CD8-positive, alpha-beta memory T cell (primary cell): Measurements from ENCODE around the gene FADS2. TPM values are rescaled to one million over a fixed set of nuclear protein-coding genes. Genes with fewer than 3 reads are reported as not detected.

Source experiments
- CTCF ChIA-PET: fragments of 350-600 bp; sonication (Branson Sonifier 250); formaldehyde crosslinking; loops from one replicate; lab custom pipeline; 2021; ENCODE audit warnings: antibody characterized with exemption; lab: Charles Lee
- POLR2A ChIA-PET: fragments of 350-600 bp; sonication (Branson Sonifier 250); formaldehyde crosslinking; loops from one replicate; lab custom pipeline; 2021; ENCODE audit warnings: antibody characterized with exemption; lab: Charles Lee
- DNase-seq, 5 donors: peaks; one replicate each; pipeline versions ENCODE4 v3.0.0 to v3.0.0-alpha.2; 2020 to 2022; ENCODE audit warnings: mixed read lengths in 1 of 5
- H3K27ac ChIP-seq: one replicate; pipeline ENCODE4 v1.7.0; 2013; ENCODE audit warnings: low read depth, mild to moderate bottlenecking, low read length, moderate library complexity
- H3K27me3 ChIP-seq: 2 replicates; pipeline ENCODE4 v1.7.0; 2013; ENCODE audit warnings: low read length, mild to moderate bottlenecking; ENCODE audit not compliant: insufficient read depth, poor library complexity, severe bottlenecking
- H3K36me3 ChIP-seq: 2 replicates; pipeline ENCODE4 v1.7.0; 2013; ENCODE audit warnings: mild to moderate bottlenecking, low read length, moderate library complexity; ENCODE audit not compliant: insufficient read depth
- H3K4me1 ChIP-seq: 2 replicates; pipeline ENCODE4 v1.7.0; 2013; ENCODE audit warnings: mild to moderate bottlenecking, low read length, moderate library complexity; ENCODE audit not compliant: insufficient read depth
- H3K4me3 ChIP-seq: 2 replicates; pipeline ENCODE4 v1.7.0; 2013; ENCODE audit warnings: mild to moderate bottlenecking, low read length
- H3K9me3 ChIP-seq: 2 replicates; pipeline ENCODE4 v1.7.0; 2013; ENCODE audit warnings: mild to moderate bottlenecking, low read length
- H3K27ac Mint-ChIP-seq, 8 donors: one replicate each; pipeline ENCODE4 v1.8.0; 2020 to 2021; ENCODE audit warnings: mixed read lengths in 8 of 8, mild to moderate bottlenecking in 6 of 8, inconsistent platforms in 3 of 8, moderate library complexity in 3 of 8
- H3K27me3 Mint-ChIP-seq, 2 donors: one replicate each; pipeline ENCODE4 v1.8.0; 2020 to 2021; ENCODE audit warnings: mixed read lengths in 2 of 2, mild to moderate bottlenecking in 1 of 2, moderate library complexity in 1 of 2
- H3K36me3 Mint-ChIP-seq, 3 donors: one replicate each; pipeline ENCODE4 v1.8.0; 2020 to 2021; ENCODE audit warnings: mixed read lengths in 3 of 3, inconsistent platforms in 1 of 3, mild to moderate bottlenecking in 1 of 3
- H3K4me1 Mint-ChIP-seq, 3 donors: one replicate each; pipeline ENCODE4 v1.8.0; 2020 to 2021; ENCODE audit warnings: mixed read lengths in 3 of 3, inconsistent platforms in 1 of 3, mild to moderate bottlenecking in 1 of 3
- H3K4me3 Mint-ChIP-seq, 7 donors: one replicate each; pipeline ENCODE4 v1.8.0; 2020 to 2021; ENCODE audit warnings: mixed read lengths in 7 of 7, mild to moderate bottlenecking in 6 of 7, moderate library complexity in 4 of 7, inconsistent platforms in 2 of 7
- H3K9me3 Mint-ChIP-seq, 5 donors: one replicate each; pipeline ENCODE4 v1.8.0; 2020 to 2022; ENCODE audit warnings: mixed read lengths in 5 of 5, mild to moderate bottlenecking in 3 of 5, moderate library complexity in 2 of 5, inconsistent platforms in 1 of 5
- polyA plus RNA-seq: library from polyadenylated mRNA; unstranded; fragments of 300-500 nt; fragmentation: Illumina TruSeq; gene quantifications from one replicate; pipeline ENCODE4 v1.2.3, GENCODE V29; 2021
- total RNA-seq, 2 experiments: library from RNA; stranded (reverse); gene quantifications; one replicate each; pipeline ENCODE4 v1.2.3, GENCODE V29; 2021

FADS2 gene
- total and polyA plus RNA-seq, 3 experiments from 2014 or later: 0.98 to 10.0 (median 7.2) TPM

- ChIA-PET POLR2A (interaction anchor here (0.6 to 2.9 kb wide), 3 partner anchors 175 to 879 kb away, joined by 3 to 8 read pairs (median 4); partner anchors contain the start of gene FTH1), CTCF (interaction anchor here (1.1 to 2.2 kb wide), 6 partner anchors 22 to 519 kb away, joined by 3 to 12 read pairs (median 5); partner anchors contain the start of gene FADS1)
- H3K4me3 ChIP-seq: peak within 1 kb of the TSS; percentile 92
- Mint-ChIP-seq H3K9me3 (no peaks in the 10 kb centered on the region), H3K27ac (peak within 1 kb of the TSS; percentile 96 to 100 (median 99)), H3K36me3 (peaks cover 0 to 58% (median 2%) of the 10 kb centered on the region in 3 donors), H3K4me3 (peak within 1 kb of the TSS; percentile 91 to 100 (median 92)), H3K4me1 (peaks cover 24 to 49% (median 36%) of the 10 kb centered on the region in 3 donors), H3K27me3 (no peaks in the 10 kb centered on the region)
- DNase-seq: peak; percentile 80 to 91 (median 85)
- no peaks in the 10 kb centered on the region for H3K27me3 ChIP-seq
- no peaks in the 10 kb centered on the region for H3K9me3 ChIP-seq
- H3K4me1 ChIP-seq: peaks cover 17% of the 10 kb centered on the region
- peak within 1 kb of the TSS; percentile 94 for H3K27ac ChIP-seq
- peaks cover 33% of the 10 kb centered on the region for H3K36me3 ChIP-seq
These were observed 35.6 kb upstream of the FADS2 start, which contains the start of the genes FEN1 and TMEM258 for GRCh38 chr11:61792310-61793082. TSS of gene FEN1 (plus strand) at chr11:61792911. CDS start at chr11:61795362, 2,451 bp downstream. TSS of gene TMEM258 (minus strand) at chr11:61792599. CDS start at chr11:61792558, 41 bp downstream.

DNA sequence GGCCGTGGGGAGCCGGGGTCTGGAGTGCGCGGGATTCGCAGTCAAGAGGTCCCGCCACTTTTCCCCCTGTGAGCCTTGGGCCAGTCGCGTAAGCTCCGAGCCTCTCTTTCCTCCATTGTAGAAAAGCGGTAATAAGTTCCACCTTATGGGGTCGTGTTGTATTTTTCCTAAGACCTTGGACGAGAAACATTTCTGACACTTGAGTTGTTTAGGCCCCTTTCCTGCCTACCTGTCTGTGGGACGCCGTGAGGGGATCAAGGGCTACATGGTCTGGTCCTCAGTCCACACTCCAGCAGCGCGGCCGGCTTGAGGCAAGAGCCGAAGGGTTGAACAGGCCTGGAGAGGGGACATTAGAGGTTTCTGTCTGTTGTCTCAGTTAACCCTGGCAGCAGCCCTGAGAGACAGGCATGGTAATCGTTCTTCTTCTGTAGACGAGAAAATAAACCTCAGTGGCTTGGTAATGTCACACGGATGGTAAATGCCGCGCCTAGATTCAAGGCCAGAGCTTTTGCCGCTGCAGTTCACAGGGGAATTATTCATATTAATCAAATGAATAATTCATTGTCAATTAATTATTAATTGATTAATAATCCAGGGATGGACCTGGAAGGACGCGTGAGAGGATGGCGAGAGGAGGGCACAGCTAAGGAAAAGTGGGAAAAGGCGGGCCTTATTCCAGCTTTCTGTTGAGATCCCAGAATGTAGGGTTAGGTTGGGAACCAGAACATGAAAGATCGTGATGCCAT, 34.8 kb upstream of the FADS2 start:
- Mint-ChIP-seq H3K9me3 (no peaks in the 10 kb centered on the region), H3K27ac (peak overlapping the region; percentile 96 to 100 (median 99)), H3K4me1 (peaks cover 23 to 49% (median 41%) of the 10 kb centered on the region in 3 donors), H3K4me3 (peak overlapping the region; percentile 91 to 100 (median 92)), H3K36me3 (peaks cover 0 to 53% (median 2%) of the 10 kb centered on the region in 3 donors), H3K27me3 (no peaks in the 10 kb centered on the region)
- peaks cover 28% of the 10 kb centered on the region for H3K36me3 ChIP-seq
- ChIA-PET POLR2A (interaction anchor here (0.6 to 2.9 kb wide), 2 partner anchors 175 to 880 kb away, joined by 4 to 8 read pairs; partner anchors contain the start of gene FTH1), CTCF (interaction anchor here (1.3 to 2.2 kb wide), 5 partner anchors 21 to 518 kb away, joined by 3 to 12 read pairs (median 6); partner anchors contain the start of gene FADS1)
- no peaks in the 10 kb centered on the region for H3K9me3 ChIP-seq
- H3K4me3 ChIP-seq: peak overlapping the region; percentile 92
- H3K4me1 ChIP-seq: peaks cover 17% of the 10 kb centered on the region
- peak overlapping the region; percentile 94 for H3K27ac ChIP-seq
- no peaks in the 10 kb centered on the region for H3K27me3 ChIP-seq
- no peak for DNase-seq

DNA sequence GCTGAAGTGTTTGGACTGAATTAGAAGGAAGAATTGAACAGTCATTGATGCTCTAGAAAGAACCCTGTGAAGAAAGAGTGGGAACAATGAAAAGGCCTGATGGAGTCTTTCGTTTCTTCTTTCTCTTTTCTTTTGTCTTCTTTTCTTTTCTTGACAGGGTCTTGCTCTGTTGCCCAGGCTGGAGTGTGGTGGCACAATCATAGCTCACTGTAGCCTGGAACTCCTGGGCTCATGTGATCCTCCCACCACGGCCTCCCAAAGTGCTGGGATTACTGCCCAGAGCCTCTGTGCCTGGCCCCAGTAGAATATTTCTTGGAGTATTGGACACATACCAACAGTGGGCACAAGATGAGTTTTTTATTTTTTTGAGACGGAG, 34.3 kb upstream of the FADS2 start:
- Mint-ChIP-seq H3K4me1 (peaks cover 23 to 49% (median 41%) of the 10 kb centered on the region in 3 donors), H3K9me3 (no peaks in the 10 kb centered on the region), H3K27ac (peak overlapping the region in 6 of 8 donors; percentile 36 to 100 (median 98)), H3K4me3 (peak overlapping the region; percentile 39 to 100 (median 92)), H3K27me3 (no peaks in the 10 kb centered on the region), H3K36me3 (peaks cover 0 to 47% (median 2%) of the 10 kb centered on the region in 3 donors)
- CTCF ChIA-PET: interaction anchor here (1.3 to 2.2 kb wide), 5 partner anchors 21 to 517 kb away, joined by 3 to 12 read pairs (median 6); partner anchors contain the start of gene FADS1
- Histone ChIP-seq H3K4me1 (peaks cover 17% of the 10 kb centered on the region), H3K9me3 (no peaks in the 10 kb centered on the region), H3K27me3 (no peaks in the 10 kb centered on the region), H3K27ac (peak overlapping the region; percentile 94), H3K36me3 (peaks cover 23% of the 10 kb centered on the region), H3K4me3 (no peak overlapping the region)
- DNase-seq: no peak
- POLR2A ChIA-PET: interaction anchor here (2.9 kb wide), 1 partner anchor 174 kb away, joined by 8 read pairs; the partner anchor contains the start of gene FTH1

DNA sequence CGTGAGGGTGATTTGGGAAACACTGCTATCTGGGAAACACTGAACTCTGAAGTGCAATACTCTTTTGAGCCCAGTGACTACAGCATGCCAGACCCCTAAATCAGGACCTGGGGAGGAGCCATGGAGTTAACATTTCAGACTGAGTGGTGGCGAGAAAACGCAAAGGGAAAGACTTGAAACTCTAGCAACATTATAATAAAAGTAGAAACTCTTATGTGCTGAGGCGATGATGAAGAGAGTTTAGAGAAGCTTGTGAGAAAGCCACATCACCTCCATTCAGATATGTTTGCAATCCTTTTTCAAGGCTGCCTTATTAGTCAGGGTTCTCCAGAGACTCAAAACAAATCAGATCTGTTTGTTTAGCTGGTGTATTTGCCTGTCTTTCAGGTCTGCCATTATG, 33.5 kb upstream of the FADS2 start:
- peaks cover 16% of the 10 kb centered on the region for H3K36me3 ChIP-seq
- H3K27ac Mint-ChIP-seq: no peak overlapping the region
- peaks cover 17% of the 10 kb centered on the region for H3K4me1 ChIP-seq
- no peaks in the 10 kb centered on the region for H3K27me3 Mint-ChIP-seq
- H3K4me3 Mint-ChIP-seq: peak overlapping the region in 1 of 7 donors; percentile 36
- POLR2A ChIA-PET: no interaction called here
- no peak overlapping the region for H3K27ac ChIP-seq
- no peak for DNase-seq
- no peak overlapping the region for H3K4me3 ChIP-seq
- CTCF ChIA-PET: interaction anchor here (2.1 to 5.1 kb wide), 2 partner anchors 22 to 154 kb away, joined by 6 to 42 read pairs; partner anchors contain the start of genes BEST1 and FADS1
- H3K4me1 Mint-ChIP-seq: peaks cover 23 to 44% (median 41%) of the 10 kb centered on the region in 3 donors
- peaks cover 0 to 40% (median 2%) of the 10 kb centered on the region in 3 donors for H3K36me3 Mint-ChIP-seq
- H3K9me3 Mint-ChIP-seq: no peaks in the 10 kb centered on the region
- H3K27me3 ChIP-seq: no peaks in the 10 kb centered on the region
- H3K9me3 ChIP-seq: no peaks in the 10 kb centered on the region

DNA sequence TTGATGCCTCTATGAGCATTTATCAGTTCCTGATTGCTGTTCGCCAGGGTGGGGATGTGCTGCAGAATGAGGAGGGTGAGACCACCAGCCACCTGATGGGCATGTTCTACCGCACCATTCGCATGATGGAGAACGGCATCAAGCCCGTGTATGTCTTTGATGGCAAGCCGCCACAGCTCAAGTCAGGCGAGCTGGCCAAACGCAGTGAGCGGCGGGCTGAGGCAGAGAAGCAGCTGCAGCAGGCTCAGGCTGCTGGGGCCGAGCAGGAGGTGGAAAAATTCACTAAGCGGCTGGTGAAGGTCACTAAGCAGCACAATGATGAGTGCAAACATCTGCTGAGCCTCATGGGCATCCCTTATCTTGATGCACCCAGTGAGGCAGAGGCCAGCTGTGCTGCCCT, 32.6 kb upstream of the FADS2 start:
- Histone ChIP-seq H3K9me3 (no peaks in the 10 kb centered on the region), H3K4me3 (no peak overlapping the region), H3K36me3 (peaks cover 7% of the 10 kb centered on the region), H3K4me1 (peaks cover 17% of the 10 kb centered on the region), H3K27me3 (no peaks in the 10 kb centered on the region), H3K27ac (no peak overlapping the region)
- no peak for DNase-seq
- H3K27me3 Mint-ChIP-seq: no peaks in the 10 kb centered on the region
- CTCF ChIA-PET: interaction anchor here (0.9 to 5.2 kb wide), 5 partner anchors 20 to 313 kb away, joined by 3 to 68 read pairs (median 42); partner anchors contain the start of genes BEST1 and FADS1
- H3K9me3 Mint-ChIP-seq: no peaks in the 10 kb centered on the region
- H3K4me3 Mint-ChIP-seq: peak overlapping the region in 2 of 7 donors; percentile 29 to 36
- peaks cover 19 to 35% (median 35%) of the 10 kb centered on the region in 3 donors for H3K4me1 Mint-ChIP-seq
- POLR2A ChIA-PET: no interaction called here
- H3K36me3 Mint-ChIP-seq: peaks cover 0 to 31% (median 2%) of the 10 kb centered on the region in 3 donors
- no peak overlapping the region for H3K27ac Mint-ChIP-seq

GRCh38 chr11:61795876-61796526, 32.1 kb upstream of the FADS2 start:
- no peaks in the 10 kb centered on the region for H3K9me3 Mint-ChIP-seq
- H3K4me3 Mint-ChIP-seq: no peak overlapping the region
- peaks cover 6% of the 10 kb centered on the region for H3K36me3 ChIP-seq
- no peaks in the 10 kb centered on the region for H3K9me3 ChIP-seq
- no peaks in the 10 kb centered on the region for H3K27me3 ChIP-seq
- POLR2A ChIA-PET: interaction anchor here (1.2 kb wide), 1 partner anchor 15 kb away, joined by 5 read pairs; no protein-coding TSS in a partner anchor
- no peak overlapping the region for H3K4me3 ChIP-seq
- no peaks in the 10 kb centered on the region for H3K27me3 Mint-ChIP-seq
- no peak for DNase-seq
- CTCF ChIA-PET: interaction anchor here (0.9 to 5.2 kb wide), 7 partner anchors 16 to 312 kb away, joined by 3 to 68 read pairs (median 31); partner anchors contain the start of genes BEST1 and FADS1
- H3K4me1 ChIP-seq: peaks cover 17% of the 10 kb centered on the region
- no peak overlapping the region for H3K27ac ChIP-seq
- no peak overlapping the region for H3K27ac Mint-ChIP-seq
- peaks cover 19 to 32% (median 30%) of the 10 kb centered on the region in 3 donors for H3K4me1 Mint-ChIP-seq
- peaks cover 0 to 28% (median 4%) of the 10 kb centered on the region in 3 donors for H3K36me3 Mint-ChIP-seq
